Measurements from ENCODE around the gene SCFD1. TPM values are rescaled to one million over a fixed set of nuclear protein-coding genes. Genes with fewer than 3 reads are reported as not detected.
"Not testable (repeated sequence)": the region's sequence is repeated elsewhere in the genome, so short reads cannot be mapped to it uniquely, and the experiment has no call there.

Gene SCFD1
- total and polyA plus RNA-seq, 10 of the 15 experiments (the other 5 are each of a cell fraction or from before 2014, with no cell fraction given) = 61.5 to 98.4 (median 82.5) TPM

DNA sequence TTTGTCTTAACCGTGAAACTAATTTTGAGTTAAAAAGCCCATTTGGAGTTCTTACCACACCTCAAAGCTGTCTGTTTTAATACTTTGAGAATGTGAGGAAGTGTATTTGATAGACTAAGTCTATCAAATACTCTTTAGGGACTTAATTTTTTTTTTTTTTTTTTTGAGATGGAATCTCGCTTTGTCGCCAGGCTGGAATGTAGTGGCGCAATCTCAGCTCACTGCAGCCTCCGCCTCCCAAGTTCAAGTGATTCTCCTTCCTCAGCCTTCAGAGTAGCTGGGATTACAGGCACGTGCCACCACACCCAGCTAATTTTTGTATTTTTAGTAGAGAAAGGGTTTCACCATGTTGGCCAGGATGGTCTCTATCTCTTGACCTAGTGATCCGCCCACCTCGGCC, 7.3 kb downstream of the SCFD1 start:
- 91% methylated on average over 8 of the region's 8 CpGs for WGBS (ENCODE audit: insufficient coverage, insufficient replicate concordance, low lambda C conversion rate, missing lambda C conversion rate)
- BruUV-seq (replicated peaks); RAD21 ChIA-PET (ENCODE audit: unreplicated experiment); H3K4me3 ChIP-seq; intact Hi-C loops (cut with micrococcal nuclease; ENCODE audit: unreplicated experiment); FAIRE-seq; H2AFZ ChIP-seq (ENCODE audit: control insufficient read depth, low read depth, low read length); H3K9ac ChIP-seq (ENCODE audit: control insufficient read depth, insufficient read depth, low read length); H3K27ac ChIP-seq (ENCODE audit: control insufficient read depth, insufficient read depth); H3K9me3 ChIP-seq (replicated peaks; ENCODE audit: control insufficient read depth, insufficient read depth, low read length); H3K4me2 ChIP-seq (ENCODE audit: control insufficient read depth, insufficient read depth); DNase-seq (ENCODE audit: low read depth, low spot score); in situ Hi-C loops (cut with MboI); CTCF ChIA-PET; H3K4me1 ChIP-seq (ENCODE audit: control insufficient read depth, insufficient read depth, low read length); H3K36me3 ChIP-seq (ENCODE audit: control insufficient read depth in 2 of 2, insufficient read depth in 2 of 2, low read length in 1 of 2); H4K20me1 ChIP-seq (ENCODE audit: control insufficient read depth, insufficient read depth); ATAC-seq; H3K27me3 ChIP-seq (replicated peaks in 1 of 2; ENCODE audit: control insufficient read depth in 2 of 2, insufficient read depth in 2 of 2, low read length in 1 of 2); SMC1A ChIA-PET (ENCODE audit: uncharacterized antibody, unreplicated experiment): not testable (repeated sequence)
- POLR2A ChIA-PET = interaction anchor here (0.6 kb wide), 2 partner anchors 70 to 646 kb away, joined by 4 to 5 read pairs; partner anchors contain the start of gene G2E3
- peaks cover 35% of the 10 kb centered on the region for H3K79me2 ChIP-seq (ENCODE audit: control insufficient read depth, insufficient read depth, low read length)

DNA sequence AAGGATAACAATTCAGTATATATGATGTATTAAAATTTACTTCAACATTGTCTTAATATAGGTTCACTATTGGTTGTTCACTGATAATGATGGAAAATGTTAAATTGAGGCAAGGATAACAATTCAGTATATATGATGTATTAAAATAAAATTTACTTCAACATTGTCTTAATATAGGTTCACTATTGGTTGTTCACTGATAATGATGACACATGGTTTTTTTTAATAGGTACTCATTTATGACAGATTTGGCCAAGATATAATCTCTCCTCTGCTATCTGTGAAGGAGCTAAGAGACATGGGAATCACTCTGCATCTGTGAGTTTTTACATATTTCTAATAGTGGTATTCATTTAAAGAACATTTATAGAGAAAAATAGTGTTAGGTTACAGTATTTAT, 8.1 kb downstream of the SCFD1 start:
- peaks cover 0 to 6% of the 10 kb centered on the region in 2 experiments; a peak in 2 of 4 replicates for H3K36me3 ChIP-seq (ENCODE audit: control insufficient read depth in 2 of 2, insufficient read depth in 2 of 2, low read length in 1 of 2)
- DNase-seq (ENCODE audit: low read depth, low spot score) (no peak), FAIRE-seq (no peak), ATAC-seq (no peak)
- no peaks in the 10 kb centered on the region; the same call in 1 of the 3 replicates for H3K9me3 ChIP-seq (replicated peaks; ENCODE audit: control insufficient read depth, insufficient read depth, low read length)
- no peaks in the 10 kb centered on the region for H3K4me1 ChIP-seq (ENCODE audit: control insufficient read depth, insufficient read depth, low read length)
- H3K4me3 ChIP-seq = no peak overlapping the region
- ChIA-PET CTCF (no interaction called here), POLR2A (interaction anchor here (1.3 kb wide), 1 partner anchor 8 kb away, joined by 3 read pairs; the partner anchor contains the start of gene SCFD1), RAD21 (ENCODE audit: unreplicated experiment) (no interaction called here), SMC1A (ENCODE audit: uncharacterized antibody, unreplicated experiment) (interaction anchor here (0.7 to 1.0 kb wide), 2 partner anchors 8 to 25 kb away, joined by 3 read pairs; partner anchors contain the start of gene SCFD1)
- no peak overlapping the region for H3K27ac ChIP-seq (ENCODE audit: control insufficient read depth, insufficient read depth)
- H3K9ac ChIP-seq (ENCODE audit: control insufficient read depth, insufficient read depth, low read length) = no peak overlapping the region
- no peaks in the 10 kb centered on the region for H3K27me3 ChIP-seq (replicated peaks in 1 of 2; ENCODE audit: control insufficient read depth in 2 of 2, insufficient read depth in 2 of 2, low read length in 1 of 2)
- peaks cover 27% of the 10 kb centered on the region for H3K79me2 ChIP-seq (ENCODE audit: control insufficient read depth, insufficient read depth, low read length)
- H4K20me1 ChIP-seq (ENCODE audit: control insufficient read depth, insufficient read depth) = no peaks in the 10 kb centered on the region
- no peak overlapping the region for H2AFZ ChIP-seq (ENCODE audit: control insufficient read depth, low read depth, low read length)
- BruUV-seq (replicated peaks) = no TSS peak
- intact Hi-C loops (cut with micrococcal nuclease; ENCODE audit: unreplicated experiment) (no loop called here), in situ Hi-C loops (cut with MboI) (no loop called here)
- no peak overlapping the region for H3K4me2 ChIP-seq (ENCODE audit: control insufficient read depth, insufficient read depth)
- TF ChIP-seq, protein P1, sequence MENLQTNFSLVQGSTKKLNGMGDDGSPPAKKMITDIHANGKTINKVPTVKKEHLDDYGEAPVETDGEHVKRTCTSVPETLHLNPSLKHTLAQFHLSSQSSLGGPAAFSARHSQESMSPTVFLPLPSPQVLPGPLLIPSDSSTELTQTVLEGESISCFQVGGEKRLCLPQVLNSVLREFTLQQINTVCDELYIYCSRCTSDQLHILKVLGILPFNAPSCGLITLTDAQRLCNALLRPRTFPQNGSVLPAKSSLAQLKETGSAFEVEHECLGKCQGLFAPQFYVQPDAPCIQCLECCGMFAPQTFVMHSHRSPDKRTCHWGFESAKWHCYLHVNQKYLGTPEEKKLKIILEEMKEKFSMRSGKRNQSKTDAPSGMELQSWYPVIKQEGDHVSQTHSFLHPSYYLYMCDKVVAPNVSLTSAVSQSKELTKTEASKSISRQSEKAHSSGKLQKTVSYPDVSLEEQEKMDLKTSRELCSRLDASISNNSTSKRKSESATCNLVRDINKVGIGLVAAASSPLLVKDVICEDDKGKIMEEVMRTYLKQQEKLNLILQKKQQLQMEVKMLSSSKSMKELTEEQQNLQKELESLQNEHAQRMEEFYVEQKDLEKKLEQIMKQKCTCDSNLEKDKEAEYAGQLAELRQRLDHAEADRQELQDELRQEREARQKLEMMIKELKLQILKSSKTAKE (IDR thresholded peaks at IDR 0.05; ENCODE audit: low read depth, poor library complexity, severe bottlenecking) = no peak
- TF ChIP-seq BCL11A (IDR thresholded peaks at IDR 0.05; ENCODE audit: low read depth, low read length) (no peak), ASH2L (IDR thresholded peaks at IDR 0.05; ENCODE audit: borderline replicate concordance, low read depth) (no peak), JUND (IDR thresholded peaks at IDR 0.05; ENCODE audit: low read depth, low read length) (no peak), HDAC2 (IDR thresholded peaks at IDR 0.05) (no peak), PAX8 (IDR thresholded peaks at IDR 0.05) (no peak), RCOR1 (conservative IDR thresholded peaks at IDR 0.05; ENCODE audit: low read depth, low read length) (no peak), ZNF207 (IDR thresholded peaks at IDR 0.05; ENCODE audit: borderline replicate concordance) (no peak), EP300 (IDR thresholded peaks at IDR 0.05; ENCODE audit: borderline replicate concordance in 1 of 2, control insufficient read depth in 1 of 2, low read depth in 2 of 2, low read length in 2 of 2) (no peak)
- TF ChIP-seq, protein P2, sequence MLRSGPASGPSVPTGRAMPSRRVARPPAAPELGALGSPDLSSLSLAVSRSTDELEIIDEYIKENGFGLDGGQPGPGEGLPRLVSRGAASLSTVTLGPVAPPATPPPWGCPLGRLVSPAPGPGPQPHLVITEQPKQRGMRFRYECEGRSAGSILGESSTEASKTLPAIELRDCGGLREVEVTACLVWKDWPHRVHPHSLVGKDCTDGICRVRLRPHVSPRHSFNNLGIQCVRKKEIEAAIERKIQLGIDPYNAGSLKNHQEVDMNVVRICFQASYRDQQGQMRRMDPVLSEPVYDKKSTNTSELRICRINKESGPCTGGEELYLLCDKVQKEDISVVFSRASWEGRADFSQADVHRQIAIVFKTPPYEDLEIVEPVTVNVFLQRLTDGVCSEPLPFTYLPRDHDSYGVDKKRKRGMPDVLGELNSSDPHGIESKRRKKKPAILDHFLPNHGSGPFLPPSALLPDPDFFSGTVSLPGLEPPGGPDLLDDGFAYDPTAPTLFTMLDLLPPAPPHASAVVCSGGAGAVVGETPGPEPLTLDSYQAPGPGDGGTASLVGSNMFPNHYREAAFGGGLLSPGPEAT (IDR thresholded peaks at IDR 0.05; ENCODE audit: low read depth) = no peak
- TF ChIP-seq, protein P3, sequence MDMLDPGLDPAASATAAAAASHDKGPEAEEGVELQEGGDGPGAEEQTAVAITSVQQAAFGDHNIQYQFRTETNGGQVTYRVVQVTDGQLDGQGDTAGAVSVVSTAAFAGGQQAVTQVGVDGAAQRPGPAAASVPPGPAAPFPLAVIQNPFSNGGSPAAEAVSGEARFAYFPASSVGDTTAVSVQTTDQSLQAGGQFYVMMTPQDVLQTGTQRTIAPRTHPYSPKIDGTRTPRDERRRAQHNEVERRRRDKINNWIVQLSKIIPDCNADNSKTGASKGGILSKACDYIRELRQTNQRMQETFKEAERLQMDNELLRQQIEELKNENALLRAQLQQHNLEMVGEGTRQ (IDR thresholded peaks at IDR 0.05; ENCODE audit: borderline replicate concordance, low read depth, low read length) = no peak
- TF ChIP-seq, protein P4, sequence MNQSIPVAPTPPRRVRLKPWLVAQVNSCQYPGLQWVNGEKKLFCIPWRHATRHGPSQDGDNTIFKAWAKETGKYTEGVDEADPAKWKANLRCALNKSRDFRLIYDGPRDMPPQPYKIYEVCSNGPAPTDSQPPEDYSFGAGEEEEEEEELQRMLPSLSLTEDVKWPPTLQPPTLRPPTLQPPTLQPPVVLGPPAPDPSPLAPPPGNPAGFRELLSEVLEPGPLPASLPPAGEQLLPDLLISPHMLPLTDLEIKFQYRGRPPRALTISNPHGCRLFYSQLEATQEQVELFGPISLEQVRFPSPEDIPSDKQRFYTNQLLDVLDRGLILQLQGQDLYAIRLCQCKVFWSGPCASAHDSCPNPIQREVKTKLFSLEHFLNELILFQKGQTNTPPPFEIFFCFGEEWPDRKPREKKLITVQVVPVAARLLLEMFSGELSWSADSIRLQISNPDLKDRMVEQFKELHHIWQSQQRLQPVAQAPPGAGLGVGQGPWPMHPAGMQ (IDR thresholded peaks at IDR 0.05; ENCODE audit: borderline replicate concordance) = no peak
